HepG2 (cell line): ENCODE data around the gene EXTL1. TPM values are rescaled to one million over a fixed set of nuclear protein-coding genes. Genes with fewer than 3 reads are reported as not detected.

Source experiments
- AFF4 ChIP-seq: sonication (generic); formaldehyde crosslinking; IDR thresholded peaks from 2 replicates; pipeline ENCODE4 v1.4.0; 2020; ENCODE audit warnings: missing genetic modification reagents
- CSRNP2 ChIP-seq: sonication (generic); formaldehyde crosslinking; conservative IDR thresholded peaks from 2 replicates; pipeline ENCODE4 v1.8.0; 2022; ENCODE audit warnings: low read depth, missing genetic modification reagents
- HNRNPLL ChIP-seq: fragments of 200-400 bp; formaldehyde crosslinking; IDR thresholded peaks from 2 replicates; pipeline ENCODE4 v1.6.1; 2017; ENCODE audit warnings: mild to moderate bottlenecking, low read depth, low read length; ENCODE audit not compliant: poor library complexity, severe bottlenecking
- MBD4 ChIP-seq: IDR thresholded peaks from 2 replicates; pipeline ENCODE4 v1.6.1; 2012; ENCODE audit warnings: low read length, inconsistent platforms, borderline replicate concordance
- PCBP1 ChIP-seq: fragments of 200-400 bp; formaldehyde crosslinking; IDR thresholded peaks from 2 replicates; pipeline ENCODE4 v1.6.1; 2017; ENCODE audit warnings: mild to moderate bottlenecking, low read depth, low read length, borderline replicate concordance
- POLR2AphosphoS5 ChIP-seq: IDR thresholded peaks from 2 replicates; pipeline ENCODE4 v1.6.1; 2012; ENCODE audit warnings: low read depth, low read length
- SIN3A ChIP-seq: IDR thresholded peaks from 2 replicates; pipeline ENCODE4 v1.6.1; 2011; ENCODE audit warnings: low read depth, mild to moderate bottlenecking, control low read depth, low read length, borderline replicate concordance
- SRSF1 ChIP-seq: fragments of 200-400 bp; formaldehyde crosslinking; optimal IDR thresholded peaks from 2 replicates; pipeline ENCODE3; 2017; ENCODE audit warnings: mild to moderate bottlenecking, low read depth, low read length, moderate library complexity
- ZBTB7A ChIP-seq: sonication (generic); formaldehyde crosslinking; IDR thresholded peaks from 2 replicates; pipeline ENCODE4 v1.8.0; 2022; ENCODE audit warnings: mild to moderate bottlenecking, missing genetic modification reagents
- ZMYM2 ChIP-seq: sonication (generic); formaldehyde crosslinking; IDR thresholded peaks from 2 replicates; pipeline ENCODE4 v1.8.0; 2022; ENCODE audit warnings: mild to moderate bottlenecking, missing genetic modification reagents
- ZZZ3 ChIP-seq: sonication (generic); formaldehyde crosslinking; IDR thresholded peaks from 2 replicates; pipeline ENCODE4 v1.4.0; 2020; ENCODE audit warnings: missing genetic modification reagents, mild to moderate bottlenecking, borderline replicate concordance
- polyA plus RNA-seq, 8 experiments: library from polyadenylated mRNA; depleted of rRNA in 3 of 8; stranded (reverse) in 7 of 8; unstranded in 1 of 8; fragments of >200 nt; fragmentation: Illumina TruSeq in 4 of 8; extraction: Trizol in 4 of 8; gene quantifications; 2 replicates each; pipeline versions ENCODE4 v1.2.1 to v1.2.3, GENCODE V29; 2011 to 2016; ENCODE audit warnings: low read depth in 4 of 8, missing spikeins in 1 of 8, mixed read lengths in 1 of 8; ENCODE audit not compliant: insufficient read depth in 1 of 8
- total RNA-seq, 5 experiments: library from RNA; depleted of rRNA; stranded (reverse); fragments of >200 nt; fragmentation: Illumina TruSeq; extraction: Trizol; gene quantifications; 2 replicates each; pipeline ENCODE4 v1.2.3, GENCODE V29; 2016; ENCODE audit warnings: low read depth in 1 of 5
- TF ChIP-seq, protein P1 (sequence below): sonication (generic); formaldehyde crosslinking; IDR thresholded peaks from 2 replicates; pipeline ENCODE4 v1.8.0; 2022; ENCODE audit warnings: missing genetic modification reagents, mild to moderate bottlenecking, borderline replicate concordance
- TF ChIP-seq, protein P2 (sequence below): sonication (generic); formaldehyde crosslinking; conservative IDR thresholded peaks from 2 replicates; pipeline ENCODE4 v1.4.0; 2020; ENCODE audit warnings: missing genetic modification reagents
- TF ChIP-seq, protein P3 (sequence below): sonication (generic); formaldehyde crosslinking; IDR thresholded peaks from 2 replicates; pipeline ENCODE4 v1.5.0; 2020; ENCODE audit warnings: mild to moderate bottlenecking, missing genetic modification reagents
- TF ChIP-seq, protein P4 (sequence below): sonication (generic); formaldehyde crosslinking; IDR thresholded peaks from 2 replicates; pipeline ENCODE4 v1.8.1; 2023; ENCODE audit warnings: mild to moderate bottlenecking, moderate library complexity, missing genetic modification reagents
- TF ChIP-seq, protein P5 (sequence below): sonication (generic); formaldehyde crosslinking; IDR thresholded peaks from 2 replicates; pipeline ENCODE4 v1.5.1; 2020; ENCODE audit warnings: mild to moderate bottlenecking, missing genetic modification reagents, borderline replicate concordance

The EXTL1 gene
- total and polyA plus RNA-seq, 2 of the 13 experiments (the other 11 are each of a cell fraction or from before 2014, with no cell fraction given) = 0.35 to 1.0 TPM

DNA sequence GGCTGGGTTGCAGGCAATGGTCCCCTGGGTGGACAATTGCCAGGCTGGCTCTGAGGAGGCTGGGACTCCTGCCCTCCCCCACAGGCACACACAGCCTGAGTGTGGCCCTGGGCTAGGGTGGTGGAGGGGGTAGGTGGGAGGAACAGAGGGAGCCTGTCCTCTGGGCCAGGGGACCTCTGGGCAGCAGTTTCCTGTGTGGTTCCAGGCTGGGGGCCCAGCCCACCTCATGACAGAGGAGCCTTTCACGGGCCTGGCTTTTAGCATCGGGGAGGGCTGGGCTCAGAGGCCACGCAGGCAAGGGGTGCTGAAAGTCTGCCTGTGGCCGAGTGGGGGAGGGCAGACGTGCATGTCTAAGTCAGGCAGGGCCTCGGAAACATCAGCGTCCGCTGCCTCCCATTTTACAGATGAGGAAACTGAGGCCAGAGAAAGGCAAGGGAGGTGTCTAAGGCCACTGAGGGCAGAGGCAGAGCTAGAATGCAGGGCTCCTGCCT, 7.0 kb downstream of the EXTL1 start (continued):
- TF ChIP-seq, protein P1, sequence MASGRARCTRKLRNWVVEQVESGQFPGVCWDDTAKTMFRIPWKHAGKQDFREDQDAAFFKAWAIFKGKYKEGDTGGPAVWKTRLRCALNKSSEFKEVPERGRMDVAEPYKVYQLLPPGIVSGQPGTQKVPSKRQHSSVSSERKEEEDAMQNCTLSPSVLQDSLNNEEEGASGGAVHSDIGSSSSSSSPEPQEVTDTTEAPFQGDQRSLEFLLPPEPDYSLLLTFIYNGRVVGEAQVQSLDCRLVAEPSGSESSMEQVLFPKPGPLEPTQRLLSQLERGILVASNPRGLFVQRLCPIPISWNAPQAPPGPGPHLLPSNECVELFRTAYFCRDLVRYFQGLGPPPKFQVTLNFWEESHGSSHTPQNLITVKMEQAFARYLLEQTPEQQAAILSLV (CRISPR knock-in tag) = 0 out of 2 replicates have a peak, but pooled peaks have one; percentile 41
- TF ChIP-seq CSRNP2 (no peak), SRSF1 (peak; percentile 81), AFF4 (CRISPR knock-in tag) (no peak), ZMYM2 (CRISPR knock-in tag) (peak; percentile 77), PCBP1 (0 out of 2 replicates have a peak, but pooled peaks have one; percentile 52), HNRNPLL (peak; percentile 35), POLR2AphosphoS5 (no peak), MBD4 (no peak), ZBTB7A (0 out of 2 replicates have a peak, but pooled peaks have one; percentile 38), ZZZ3 (CRISPR knock-in tag) (no peak), SIN3A (no peak)
- TF ChIP-seq, protein P2, sequence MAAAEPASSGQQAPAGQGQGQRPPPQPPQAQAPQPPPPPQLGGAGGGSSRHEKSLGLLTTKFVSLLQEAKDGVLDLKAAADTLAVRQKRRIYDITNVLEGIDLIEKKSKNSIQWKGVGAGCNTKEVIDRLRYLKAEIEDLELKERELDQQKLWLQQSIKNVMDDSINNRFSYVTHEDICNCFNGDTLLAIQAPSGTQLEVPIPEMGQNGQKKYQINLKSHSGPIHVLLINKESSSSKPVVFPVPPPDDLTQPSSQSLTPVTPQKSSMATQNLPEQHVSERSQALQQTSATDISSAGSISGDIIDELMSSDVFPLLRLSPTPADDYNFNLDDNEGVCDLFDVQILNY (CRISPR knock-in tag) = no peak
- TF ChIP-seq, protein P3, sequence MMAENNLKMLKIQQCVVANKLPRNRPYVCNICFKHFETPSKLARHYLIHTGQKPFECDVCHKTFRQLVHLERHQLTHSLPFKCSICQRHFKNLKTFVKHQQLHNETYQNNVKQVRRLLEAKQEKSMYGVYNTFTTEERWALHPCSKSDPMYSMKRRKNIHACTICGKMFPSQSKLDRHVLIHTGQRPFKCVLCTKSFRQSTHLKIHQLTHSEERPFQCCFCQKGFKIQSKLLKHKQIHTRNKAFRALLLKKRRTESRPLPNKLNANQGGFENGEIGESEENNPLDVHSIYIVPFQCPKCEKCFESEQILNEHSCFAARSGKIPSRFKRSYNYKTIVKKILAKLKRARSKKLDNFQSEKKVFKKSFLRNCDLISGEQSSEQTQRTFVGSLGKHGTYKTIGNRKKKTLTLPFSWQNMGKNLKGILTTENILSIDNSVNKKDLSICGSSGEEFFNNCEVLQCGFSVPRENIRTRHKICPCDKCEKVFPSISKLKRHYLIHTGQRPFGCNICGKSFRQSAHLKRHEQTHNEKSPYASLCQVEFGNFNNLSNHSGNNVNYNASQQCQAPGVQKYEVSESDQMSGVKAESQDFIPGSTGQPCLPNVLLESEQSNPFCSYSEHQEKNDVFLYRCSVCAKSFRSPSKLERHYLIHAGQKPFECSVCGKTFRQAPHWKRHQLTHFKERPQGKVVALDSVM (CRISPR knock-in tag) = 0 out of 2 replicates have a peak, but pooled peaks have one; percentile 36
- TF ChIP-seq, protein P4, sequence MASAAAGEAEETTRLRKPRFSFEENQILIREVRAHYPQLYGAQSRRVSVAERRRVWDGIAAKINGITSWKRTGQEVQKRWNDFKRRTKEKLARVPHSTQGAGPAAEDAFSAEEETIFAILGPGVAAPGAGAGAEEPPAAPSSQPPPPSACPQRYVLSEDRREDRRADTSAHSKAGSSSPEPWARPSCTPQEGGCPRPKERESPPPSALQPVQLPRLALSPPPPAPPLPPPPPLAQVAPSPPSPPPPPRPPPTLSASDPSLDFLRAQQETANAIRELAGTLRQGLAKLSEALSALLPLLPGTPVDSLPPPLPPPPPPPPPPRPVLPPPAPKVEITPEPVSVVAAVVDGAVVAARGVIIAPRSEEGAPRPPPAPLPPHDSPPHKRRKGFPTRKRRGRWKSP (CRISPR knock-in tag) = no peak
- TF ChIP-seq, protein P5, sequence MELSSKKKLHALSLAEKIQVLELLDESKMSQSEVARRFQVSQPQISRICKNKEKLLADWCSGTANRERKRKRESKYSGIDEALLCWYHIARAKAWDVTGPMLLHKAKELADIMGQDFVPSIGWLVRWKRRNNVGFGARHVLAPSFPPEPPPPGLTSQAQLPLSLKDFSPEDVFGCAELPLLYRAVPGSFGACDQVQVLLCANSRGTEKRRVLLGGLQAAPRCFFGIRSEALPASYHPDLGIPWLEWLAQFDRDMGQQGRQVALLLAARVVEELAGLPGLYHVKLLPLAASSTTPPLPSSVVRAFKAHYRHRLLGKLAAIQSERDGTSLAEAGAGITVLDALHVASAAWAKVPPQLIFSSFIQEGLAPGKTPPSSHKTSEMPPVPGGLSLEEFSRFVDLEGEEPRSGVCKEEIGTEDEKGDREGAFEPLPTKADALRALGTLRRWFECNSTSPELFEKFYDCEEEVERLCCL (CRISPR knock-in tag) = no peak
